Uterus (tissue), 4 donors: ENCODE data around the gene GZMM. TPM values are rescaled to one million over a fixed set of nuclear protein-coding genes. Genes with fewer than 3 reads are reported as not detected.

Experiments used
- DNase-seq, 2 donors: peaks; one replicate each; pipeline ENCODE4 v3.0.0-alpha.2; 2019 to 2020
- H3K27ac ChIP-seq, 2 donors: fragments of 200-600 bp; sonication (generic); 1 replicate in 1 of 2; 2 replicates in 1 of 2; pipeline ENCODE4 v1.5.1; 2016 to 2018
- H3K27me3 ChIP-seq, 2 donors: fragments of 200-600 bp; sonication (generic); one replicate each; pipeline ENCODE4 v1.5.1; 2018 to 2019; ENCODE audit warnings: control low read depth in 1 of 2
- H3K36me3 ChIP-seq, 2 donors: fragments of 200-600 bp; sonication (generic); one replicate each; pipeline ENCODE4 v1.5.1; 2019; ENCODE audit warnings: control low read depth in 1 of 2
- H3K4me1 ChIP-seq, 2 donors: fragments of 200-600 bp; sonication (generic); one replicate each; pipeline ENCODE4 v1.5.1; 2018 to 2019; ENCODE audit warnings: control low read depth in 1 of 2
- H3K4me3 ChIP-seq, 2 donors: fragments of 200-600 bp; sonication (generic); 1 replicate in 1 of 2; 2 replicates in 1 of 2; pipeline ENCODE4 v1.5.1; 2018 to 2019; ENCODE audit warnings: mild to moderate bottlenecking in 1 of 2
- H3K9me3 ChIP-seq, 2 donors: fragments of 200-600 bp; sonication (generic); one replicate each; pipeline ENCODE4 v1.5.1; 2019; ENCODE audit warnings: control low read depth in 1 of 2
- CTCF ChIP-seq, 4 experiments: fragments of 200-600 bp in 2 of 4; fragments of 450-650 bp in 2 of 4; sonication (generic) in 2 of 4; IDR thresholded peaks; one replicate each; pipeline ENCODE4 v1.5.1; 2016 to 2019; ENCODE audit warnings: antibody characterized with exemption in 4 of 4, mild to moderate bottlenecking in 2 of 4, moderate library complexity in 1 of 4
- POLR2A ChIP-seq, 2 donors: fragments of 450-650 bp; IDR thresholded peaks; one replicate each; pipeline ENCODE4 v1.6.1; 2016; ENCODE audit warnings: antibody characterized with exemption in 2 of 2, mild to moderate bottlenecking in 1 of 2, moderate library complexity in 1 of 2
- intact Hi-C: fragments of 100-400 bp; cut with DNase I; formaldehyde crosslinking; loops from one replicate; pipeline ENCODE4 v1.15.1; 2023; ENCODE audit warnings: low total_unique reads
- total RNA-seq, 4 donors: library from RNA; depleted of rRNA in 3 of 4; stranded (reverse); fragments of >200 nt in 3 of 4; gene quantifications; one replicate each; pipeline versions ENCODE4 v1.1.0 to v1.2.4, GENCODE V29; 2014 to 2023
- donor health status: DM: yes; HTN: yes; CAD: no.

GZMM gene
- total RNA-seq, 4 donors from 2014 or later = 0.62 to 1.6 TPM; not detected in 2

GRCh38 chr19:576768-577438 lies 33.0 kb downstream of the GZMM start:
- Histone ChIP-seq H3K4me3 (no peak overlapping the region), H3K27me3 (no peaks in the 10 kb centered on the region), H3K4me1 (peaks cover 0 to 24% of the 10 kb centered on the region in 2 donors), H3K27ac (no peak overlapping the region), H3K9me3 (no peaks in the 10 kb centered on the region), H3K36me3 (no peaks in the 10 kb centered on the region)
- intact Hi-C loops = no loop called here
- DNase-seq = no peak
- TF ChIP-seq POLR2A (IDR thresholded peaks at IDR 0.05) (no peak), CTCF (IDR thresholded peaks at IDR 0.05) (no peak)

DNA sequence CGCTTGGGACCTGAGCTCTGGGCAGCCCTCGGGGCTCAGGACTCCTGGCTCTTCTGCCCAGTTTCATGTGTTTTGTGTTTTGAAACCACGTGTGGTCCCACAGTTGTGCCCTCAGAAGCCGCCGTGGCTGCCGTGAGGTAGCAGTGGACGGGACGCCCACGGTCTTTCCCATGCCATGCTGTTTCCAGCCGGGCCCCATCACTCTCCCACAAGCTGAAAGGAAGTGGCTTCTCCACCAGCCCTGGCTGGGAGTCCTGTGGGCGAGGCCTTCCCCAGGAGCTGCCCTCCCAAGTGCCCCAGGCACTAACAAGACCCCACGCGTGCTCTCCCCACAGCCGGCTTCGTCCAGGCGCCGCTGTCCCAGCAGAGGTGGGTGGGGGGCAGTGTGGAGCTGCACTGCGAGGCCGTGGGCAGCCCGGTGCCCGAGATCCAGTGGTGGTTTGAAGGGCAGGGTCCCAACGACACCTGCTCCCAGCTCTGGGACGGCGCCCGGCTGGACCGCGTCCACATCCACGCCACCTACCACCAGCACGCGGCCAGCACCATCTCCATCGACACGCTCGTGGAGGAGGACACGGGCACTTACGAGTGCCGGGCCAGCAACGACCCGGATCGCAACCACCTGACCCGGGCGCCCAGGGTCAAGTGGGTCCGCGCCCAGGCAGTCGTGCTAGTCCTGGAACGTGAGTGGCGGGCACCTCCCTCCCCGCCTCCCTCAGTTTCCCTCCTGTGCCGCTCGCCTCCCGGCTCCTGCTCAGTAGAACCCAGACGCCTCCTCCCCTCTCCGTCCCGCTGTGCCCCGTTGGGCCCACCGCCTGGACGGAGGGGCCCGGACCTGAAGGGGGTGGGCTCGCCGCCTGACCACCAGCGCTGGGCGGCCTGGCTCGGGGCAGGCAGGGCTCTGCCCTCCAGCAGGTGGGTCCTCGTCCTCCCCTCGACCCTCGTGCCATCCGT lies 33.9 kb downstream of the GZMM start:
- no peak for DNase-seq
- TF ChIP-seq POLR2A (IDR thresholded peaks at IDR 0.05) (no peak), CTCF (IDR thresholded peaks at IDR 0.05) (no peak)
- no peaks in the 10 kb centered on the region for H3K36me3 ChIP-seq
- intact Hi-C loops = no loop called here
- no peaks in the 10 kb centered on the region for H3K27me3 ChIP-seq
- H3K4me1 ChIP-seq = peaks cover 0 to 24% of the 10 kb centered on the region in 2 donors
- H3K4me3 ChIP-seq = no peak overlapping the region
- no peak overlapping the region for H3K27ac ChIP-seq
- no peaks in the 10 kb centered on the region for H3K9me3 ChIP-seq

DNA sequence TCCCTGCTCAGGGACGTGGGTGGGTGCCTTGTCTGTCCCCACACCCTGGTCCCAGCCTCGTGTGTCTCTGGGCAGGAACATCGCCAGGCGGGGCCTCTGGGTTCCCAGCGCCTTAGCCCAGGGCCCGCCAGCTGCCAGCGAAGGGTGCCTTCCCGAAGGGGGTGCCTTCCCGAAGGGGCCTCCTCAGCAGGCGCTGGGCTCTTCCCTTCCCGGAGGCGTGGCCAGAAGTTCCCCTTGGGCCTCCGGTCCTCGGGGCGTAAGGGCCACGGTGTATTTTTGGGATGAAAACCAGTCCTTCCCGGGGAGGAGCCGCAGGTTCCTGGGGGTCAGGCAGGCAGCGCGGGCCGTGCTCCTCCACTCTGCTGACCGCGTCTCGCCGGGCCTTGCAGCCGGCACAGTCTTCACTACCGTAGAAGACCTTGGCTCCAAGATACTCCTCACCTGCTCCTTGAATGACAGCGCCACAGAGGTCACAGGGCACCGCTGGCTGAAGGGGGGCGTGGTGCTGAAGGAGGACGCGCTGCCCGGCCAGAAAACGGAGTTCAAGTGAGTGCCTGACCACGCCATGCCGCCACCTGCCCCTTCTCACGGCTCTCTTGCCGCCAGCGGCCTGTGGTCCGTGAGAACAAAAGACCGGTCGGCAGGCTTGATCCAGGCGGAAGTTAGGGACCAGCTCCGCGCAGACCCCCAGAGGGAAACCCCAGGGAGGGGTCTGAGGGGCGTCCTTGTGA lies 35.4 kb downstream of the GZMM start:
- Histone ChIP-seq H3K27ac (no peak overlapping the region), H3K36me3 (no peaks in the 10 kb centered on the region), H3K27me3 (no peaks in the 10 kb centered on the region), H3K4me3 (no peak overlapping the region), H3K4me1 (peaks cover 0 to 16% of the 10 kb centered on the region in 2 donors), H3K9me3 (no peaks in the 10 kb centered on the region)
- no peak for DNase-seq
- no peak for TF ChIP-seq POLR2A (IDR thresholded peaks at IDR 0.05)
- intact Hi-C loops = no loop called here

DNA sequence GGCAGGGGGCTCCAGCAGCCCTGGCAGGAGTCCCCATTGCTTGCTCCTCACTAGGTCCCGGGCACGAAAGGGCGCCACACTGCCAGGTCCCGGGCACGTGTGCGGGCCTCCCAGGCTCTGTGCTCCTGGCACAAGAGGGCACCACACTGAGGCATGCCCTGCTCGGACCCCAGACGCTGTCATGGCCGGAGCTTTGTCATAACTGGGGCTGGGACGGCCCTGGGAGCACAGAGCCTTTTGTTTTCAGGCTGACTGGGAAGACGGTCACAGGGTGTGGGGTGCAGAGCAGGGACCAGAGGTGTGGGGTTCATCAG lies 35.9 kb downstream of the GZMM start:
- no peaks in the 10 kb centered on the region for H3K27me3 ChIP-seq
- H3K4me1 ChIP-seq = peaks cover 0 to 11% of the 10 kb centered on the region in 2 donors
- intact Hi-C loops = no loop called here
- H3K27ac ChIP-seq = no peak overlapping the region
- no peaks in the 10 kb centered on the region for H3K9me3 ChIP-seq
- no peak for DNase-seq
- TF ChIP-seq CTCF (IDR thresholded peaks at IDR 0.05) = no peak
- TF ChIP-seq POLR2A (IDR thresholded peaks at IDR 0.05) = no peak
- H3K36me3 ChIP-seq = no peaks in the 10 kb centered on the region
- no peak overlapping the region for H3K4me3 ChIP-seq

DNA sequence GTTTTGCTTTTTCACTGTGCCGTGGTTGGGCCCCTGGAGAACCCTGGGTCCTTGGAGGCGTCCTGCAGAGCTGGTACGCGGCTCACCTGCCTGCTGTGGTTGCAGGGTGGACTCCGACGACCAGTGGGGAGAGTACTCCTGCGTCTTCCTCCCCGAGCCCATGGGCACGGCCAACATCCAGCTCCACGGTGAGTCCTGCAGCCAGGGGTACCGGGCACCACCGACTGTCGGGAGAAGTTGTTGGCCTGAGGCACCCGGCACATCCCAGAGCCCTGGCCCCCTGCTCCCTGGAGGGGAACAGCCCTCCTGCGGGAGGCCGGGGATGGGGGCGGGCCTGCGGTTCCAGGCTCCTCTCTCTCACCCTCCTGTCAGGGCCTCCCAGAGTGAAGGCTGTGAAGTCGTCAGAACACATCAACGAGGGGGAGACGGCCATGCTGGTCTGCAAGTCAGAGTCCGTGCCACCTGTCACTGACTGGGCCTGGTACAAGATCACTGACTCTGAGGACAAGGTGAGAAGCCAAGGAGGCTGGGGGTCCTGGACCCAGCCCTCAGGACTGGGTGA lies 36.5 kb downstream of the GZMM start:
- intact Hi-C loops = no loop called here
- Histone ChIP-seq H3K4me1 (peaks cover 0 to 9% of the 10 kb centered on the region in 2 donors), H3K36me3 (no peaks in the 10 kb centered on the region), H3K4me3 (no peak overlapping the region), H3K27ac (no peak overlapping the region), H3K9me3 (no peaks in the 10 kb centered on the region), H3K27me3 (no peaks in the 10 kb centered on the region)
- TF ChIP-seq POLR2A (IDR thresholded peaks at IDR 0.05) (no peak), CTCF (IDR thresholded peaks at IDR 0.05) (no peak)
- DNase-seq = no peak
